ENCODE data around the gene EIF4G3.

DNA sequence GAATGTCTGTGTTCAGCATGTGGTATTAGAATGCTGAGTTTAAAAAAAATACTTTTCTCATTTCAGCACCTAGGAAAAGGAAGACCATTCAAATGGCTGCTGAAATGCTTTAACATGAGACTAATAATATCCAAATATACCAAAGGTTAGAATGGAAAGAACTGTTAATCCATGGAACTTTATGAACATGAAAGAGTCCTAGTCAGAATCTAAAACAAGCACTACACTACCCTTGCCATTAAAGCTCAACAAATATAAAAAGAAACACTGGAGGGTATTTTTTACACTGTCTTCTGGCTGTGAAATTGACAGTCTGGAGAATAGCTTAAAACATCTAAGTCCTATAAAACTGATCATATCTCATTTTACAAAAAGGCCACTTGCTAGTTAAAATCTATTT lies 276.6 kb downstream of the EIF4G3 start:
- no peak for TF ChIP-seq POLR2A (IDR thresholded peaks at IDR 0.05)
- TF ChIP-seq, protein P1, sequence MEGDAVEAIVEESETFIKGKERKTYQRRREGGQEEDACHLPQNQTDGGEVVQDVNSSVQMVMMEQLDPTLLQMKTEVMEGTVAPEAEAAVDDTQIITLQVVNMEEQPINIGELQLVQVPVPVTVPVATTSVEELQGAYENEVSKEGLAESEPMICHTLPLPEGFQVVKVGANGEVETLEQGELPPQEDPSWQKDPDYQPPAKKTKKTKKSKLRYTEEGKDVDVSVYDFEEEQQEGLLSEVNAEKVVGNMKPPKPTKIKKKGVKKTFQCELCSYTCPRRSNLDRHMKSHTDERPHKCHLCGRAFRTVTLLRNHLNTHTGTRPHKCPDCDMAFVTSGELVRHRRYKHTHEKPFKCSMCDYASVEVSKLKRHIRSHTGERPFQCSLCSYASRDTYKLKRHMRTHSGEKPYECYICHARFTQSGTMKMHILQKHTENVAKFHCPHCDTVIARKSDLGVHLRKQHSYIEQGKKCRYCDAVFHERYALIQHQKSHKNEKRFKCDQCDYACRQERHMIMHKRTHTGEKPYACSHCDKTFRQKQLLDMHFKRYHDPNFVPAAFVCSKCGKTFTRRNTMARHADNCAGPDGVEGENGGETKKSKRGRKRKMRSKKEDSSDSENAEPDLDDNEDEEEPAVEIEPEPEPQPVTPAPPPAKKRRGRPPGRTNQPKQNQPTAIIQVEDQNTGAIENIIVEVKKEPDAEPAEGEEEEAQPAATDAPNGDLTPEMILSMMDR (IDR thresholded peaks at IDR 0.05), result no peak
